Astrocyte of the spinal cord (primary cell): ENCODE measurements around the gene PXK.

Experiments used
- DNase-seq: peaks from one replicate; pipeline ENCODE4 v3.0.0; 2011; ENCODE audit warnings: low read depth, low spot score
- H3K4me3 ChIP-seq: 2 replicates; pipeline ENCODE4 v1.5.1; 2011; ENCODE audit warnings: low read depth, mild to moderate bottlenecking, low read length, moderate library complexity
- in situ Hi-C: cut with HindIII; loops from 2 replicates; pipeline ENCODE4 v1.10.0; 2017; ENCODE audit warnings: low sequenced_read_pairs
- TF ChIP-seq, protein P1 (sequence below): IDR thresholded peaks from 2 replicates; pipeline ENCODE4 v1.5.1; 2012; ENCODE audit warnings: low read depth, mild to moderate bottlenecking, low read length, inconsistent platforms

The PXK gene

DNA sequence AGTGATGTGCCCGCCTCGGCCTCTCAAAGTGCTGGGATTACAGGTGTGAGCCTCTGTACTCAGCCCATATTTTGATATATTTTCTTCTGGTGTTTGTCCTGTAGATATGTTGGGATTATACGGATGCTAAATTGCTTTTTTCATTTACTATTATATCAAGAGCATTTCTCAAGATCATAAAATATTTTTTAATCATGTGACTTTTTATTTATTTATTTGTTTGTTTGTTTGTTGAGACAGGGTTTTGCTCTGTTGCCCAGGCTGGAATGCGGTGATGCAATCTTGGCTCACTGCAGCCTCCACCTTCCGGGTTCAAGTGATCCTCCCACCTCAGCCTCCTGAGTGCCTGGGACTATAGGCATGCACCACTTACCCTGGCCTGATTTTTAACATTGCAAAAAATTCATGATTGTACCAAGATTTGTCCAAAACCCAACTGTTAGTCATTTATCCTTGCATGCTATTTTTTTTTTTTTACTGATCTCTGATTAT, 2.7 kb upstream of the PXK start:
- H3K4me3 ChIP-seq: no peak overlapping the region
- no peak for DNase-seq
- in situ Hi-C loops: no loop called here
- TF ChIP-seq, protein P1, sequence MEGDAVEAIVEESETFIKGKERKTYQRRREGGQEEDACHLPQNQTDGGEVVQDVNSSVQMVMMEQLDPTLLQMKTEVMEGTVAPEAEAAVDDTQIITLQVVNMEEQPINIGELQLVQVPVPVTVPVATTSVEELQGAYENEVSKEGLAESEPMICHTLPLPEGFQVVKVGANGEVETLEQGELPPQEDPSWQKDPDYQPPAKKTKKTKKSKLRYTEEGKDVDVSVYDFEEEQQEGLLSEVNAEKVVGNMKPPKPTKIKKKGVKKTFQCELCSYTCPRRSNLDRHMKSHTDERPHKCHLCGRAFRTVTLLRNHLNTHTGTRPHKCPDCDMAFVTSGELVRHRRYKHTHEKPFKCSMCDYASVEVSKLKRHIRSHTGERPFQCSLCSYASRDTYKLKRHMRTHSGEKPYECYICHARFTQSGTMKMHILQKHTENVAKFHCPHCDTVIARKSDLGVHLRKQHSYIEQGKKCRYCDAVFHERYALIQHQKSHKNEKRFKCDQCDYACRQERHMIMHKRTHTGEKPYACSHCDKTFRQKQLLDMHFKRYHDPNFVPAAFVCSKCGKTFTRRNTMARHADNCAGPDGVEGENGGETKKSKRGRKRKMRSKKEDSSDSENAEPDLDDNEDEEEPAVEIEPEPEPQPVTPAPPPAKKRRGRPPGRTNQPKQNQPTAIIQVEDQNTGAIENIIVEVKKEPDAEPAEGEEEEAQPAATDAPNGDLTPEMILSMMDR: no peak

DNA sequence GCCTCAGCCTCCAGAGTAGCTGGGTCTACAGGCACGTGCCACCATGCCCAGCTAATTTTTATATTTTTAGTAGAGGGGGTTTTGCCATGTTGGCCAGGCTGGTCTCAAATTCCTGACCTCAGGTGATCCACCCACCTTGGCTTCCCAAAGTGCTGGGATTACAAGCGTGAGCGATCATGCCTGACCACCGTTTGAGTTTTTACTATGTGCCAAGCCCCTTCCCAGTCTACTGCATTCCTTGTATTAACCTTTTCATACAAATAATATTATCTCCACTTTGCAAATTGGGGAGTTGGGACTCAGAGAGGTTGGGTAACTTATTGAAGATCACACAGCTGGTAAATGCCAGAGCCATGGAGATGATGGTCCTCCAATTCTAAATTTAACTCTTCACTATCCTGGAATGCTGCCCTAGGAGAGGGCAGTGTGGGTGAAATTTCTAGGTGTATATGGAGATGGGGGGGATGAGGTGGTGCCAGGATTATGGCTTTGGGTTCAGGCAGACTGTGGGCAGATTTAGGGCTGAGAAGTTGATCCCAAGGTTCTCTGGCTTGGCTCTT, 1.0 kb upstream of the PXK start:
- H3K4me3 ChIP-seq: no peak overlapping the region
- TF ChIP-seq, protein P1: no peak
- DNase-seq: no peak
- in situ Hi-C loops: no loop called here

DNA sequence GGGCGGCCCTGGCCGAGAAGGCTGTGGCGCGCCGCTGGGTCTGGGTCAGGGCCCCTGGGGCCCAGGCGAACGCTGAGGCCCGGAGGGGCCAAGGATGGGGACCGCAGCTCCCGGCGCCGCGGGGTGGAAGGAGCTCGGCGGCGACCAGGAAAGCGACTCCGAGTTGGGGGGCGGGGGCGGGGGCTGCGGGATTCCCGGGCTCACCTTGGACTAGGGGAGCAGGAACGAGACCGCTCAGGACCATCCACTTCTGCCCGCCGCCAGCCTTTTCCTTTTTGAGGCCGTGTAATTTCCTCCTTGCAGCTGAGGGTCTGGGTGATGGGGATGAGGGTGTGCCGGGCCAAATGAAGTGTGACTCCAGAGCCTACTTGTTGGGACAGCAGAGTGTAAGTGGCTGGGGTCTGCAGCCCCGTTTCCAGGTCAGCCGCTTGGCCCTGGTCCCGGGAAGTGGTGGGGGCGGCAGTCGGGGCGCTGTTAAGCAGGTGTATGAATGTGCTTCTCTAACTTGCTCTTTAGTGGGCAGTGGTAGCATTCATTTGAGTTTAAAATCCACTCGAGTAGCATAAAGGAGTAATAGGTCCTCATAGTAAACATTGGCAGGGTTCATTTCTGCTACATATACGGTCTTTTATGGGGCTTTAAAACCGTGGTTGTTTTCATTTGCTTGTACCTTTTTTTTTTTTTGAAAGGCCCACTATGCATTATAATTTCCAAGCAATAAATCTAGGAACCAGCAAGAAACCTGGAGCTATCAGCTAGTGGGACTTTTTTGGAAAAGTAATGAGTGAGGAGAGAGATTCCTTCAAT, 717 bp downstream of the PXK start:
- DNase-seq: peak; percentile 36
- in situ Hi-C loops: no loop called here
- TF ChIP-seq, protein P1: peak; percentile 19
- H3K4me3 ChIP-seq: peak overlapping the region; percentile 78

DNA sequence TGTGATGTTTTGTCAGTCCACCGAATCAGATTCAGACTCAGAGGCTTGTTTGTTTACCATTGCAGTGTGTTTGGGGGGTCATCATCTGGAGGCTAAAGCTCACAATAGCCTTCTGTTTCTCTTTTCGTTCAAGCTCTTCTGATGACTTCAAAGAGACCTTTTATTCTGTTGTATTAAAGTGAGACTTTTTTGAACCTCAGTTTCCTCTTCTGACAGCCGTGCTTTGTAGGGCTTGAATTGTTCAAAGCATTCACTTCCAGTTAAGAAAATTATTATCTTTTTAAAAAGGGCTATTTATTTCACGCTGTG, 1.3 kb downstream of the PXK start:
- in situ Hi-C loops: no loop called here

DNA sequence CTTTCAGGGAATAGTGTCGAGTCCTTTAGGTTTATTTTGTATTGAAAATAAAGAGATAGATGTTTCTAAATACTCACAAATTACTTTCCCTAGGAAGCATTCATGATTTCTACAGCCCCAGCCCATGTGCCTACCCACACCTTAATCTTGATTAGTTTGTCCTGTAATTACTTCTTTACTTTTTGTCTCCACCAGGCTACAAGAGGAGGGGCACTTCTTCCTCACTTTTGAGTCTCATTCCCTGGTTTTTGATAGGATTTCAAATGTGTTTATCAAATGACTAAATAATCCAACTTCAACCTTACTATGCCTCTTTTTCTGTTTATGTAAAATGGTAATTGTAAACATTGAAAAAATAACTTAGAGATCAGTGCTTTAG, 1.8 kb downstream of the PXK start:
- peak overlapping the region; percentile 78 for H3K4me3 ChIP-seq
- DNase-seq: no peak
- in situ Hi-C loops: no loop called here
- TF ChIP-seq, protein P1: no peak

More for the DNA sequence above, 1.3 kb downstream of the PXK start:
- TF ChIP-seq, protein P1: no peak
- H3K4me3 ChIP-seq: peak overlapping the region; percentile 78
- DNase-seq: no peak

DNA sequence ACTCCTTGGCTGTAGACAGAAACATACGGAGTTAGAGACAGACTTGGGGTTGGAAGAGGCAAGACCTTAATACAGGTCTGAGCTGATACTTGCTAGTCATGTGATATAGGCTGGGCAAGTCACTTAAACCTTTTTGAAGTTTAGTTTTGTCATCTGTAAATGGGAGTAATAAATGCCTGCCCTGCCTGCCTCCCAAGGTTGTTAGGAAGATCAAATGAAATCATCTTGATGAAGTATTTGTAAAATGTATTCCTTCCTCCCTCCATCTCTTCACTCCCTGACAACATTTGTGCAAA, 2.9 kb downstream of the PXK start:
- in situ Hi-C loops: no loop called here
- H3K4me3 ChIP-seq: no peak overlapping the region
- DNase-seq: no peak
- TF ChIP-seq, protein P1: no peak
